Activated CD4-positive, alpha-beta memory T cell treated with anti-CD3 and anti-CD28 coated beads, Interleukin-2, amount 10 ng/mL, durations not matched to agents 7 days and 5 days (primary cell): ENCODE data around the gene NUDC. TPM values are rescaled to one million over a fixed set of nuclear protein-coding genes. Genes with fewer than 3 reads are reported as not detected.
A peak's percentile ranks its signal among the peaks of the same experiment; 100 is the strongest.

Experiments used
- CTCF ChIA-PET: fragments of 350-600 bp; sonication (Branson Sonifier 250); formaldehyde crosslinking; loops from one replicate; lab custom pipeline; 2021; ENCODE audit warnings: antibody characterized with exemption, inconsistent platforms; lab: Charles Lee
- POLR2A ChIA-PET: fragments of 350-600 bp; sonication (Branson Sonifier 250); formaldehyde crosslinking; loops from one replicate; lab custom pipeline; 2021; ENCODE audit warnings: antibody characterized with exemption; lab: Charles Lee
- DNase-seq: peaks from one replicate; pipeline ENCODE4 v3.0.0-alpha.2; 2020
- H3K27ac Mint-ChIP-seq: one replicate; pipeline ENCODE4 v1.8.0; 2021; ENCODE audit warnings: mild to moderate bottlenecking, mixed read lengths
- H3K27me3 Mint-ChIP-seq: one replicate; pipeline ENCODE4 v1.8.0; 2021; ENCODE audit warnings: mixed read lengths
- H3K36me3 Mint-ChIP-seq: one replicate; pipeline ENCODE4 v1.8.0; 2021; ENCODE audit warnings: low read depth, mixed read lengths
- H3K4me1 Mint-ChIP-seq: one replicate; pipeline ENCODE4 v1.8.0; 2021; ENCODE audit warnings: mixed read lengths
- H3K4me3 Mint-ChIP-seq: one replicate; pipeline ENCODE4 v1.8.0; 2021; ENCODE audit warnings: mild to moderate bottlenecking, mixed read lengths
- H3K9me3 Mint-ChIP-seq: one replicate; pipeline ENCODE4 v1.8.0; 2021; ENCODE audit warnings: mixed read lengths
- total RNA-seq, 2 experiments: library from RNA; stranded (reverse); gene quantifications; one replicate each; pipeline ENCODE4 v1.2.3, GENCODE V29; 2021

The NUDC gene
- total RNA-seq, 2 experiments from 2014 or later: 55.5 to 56.1 TPM

DNA sequence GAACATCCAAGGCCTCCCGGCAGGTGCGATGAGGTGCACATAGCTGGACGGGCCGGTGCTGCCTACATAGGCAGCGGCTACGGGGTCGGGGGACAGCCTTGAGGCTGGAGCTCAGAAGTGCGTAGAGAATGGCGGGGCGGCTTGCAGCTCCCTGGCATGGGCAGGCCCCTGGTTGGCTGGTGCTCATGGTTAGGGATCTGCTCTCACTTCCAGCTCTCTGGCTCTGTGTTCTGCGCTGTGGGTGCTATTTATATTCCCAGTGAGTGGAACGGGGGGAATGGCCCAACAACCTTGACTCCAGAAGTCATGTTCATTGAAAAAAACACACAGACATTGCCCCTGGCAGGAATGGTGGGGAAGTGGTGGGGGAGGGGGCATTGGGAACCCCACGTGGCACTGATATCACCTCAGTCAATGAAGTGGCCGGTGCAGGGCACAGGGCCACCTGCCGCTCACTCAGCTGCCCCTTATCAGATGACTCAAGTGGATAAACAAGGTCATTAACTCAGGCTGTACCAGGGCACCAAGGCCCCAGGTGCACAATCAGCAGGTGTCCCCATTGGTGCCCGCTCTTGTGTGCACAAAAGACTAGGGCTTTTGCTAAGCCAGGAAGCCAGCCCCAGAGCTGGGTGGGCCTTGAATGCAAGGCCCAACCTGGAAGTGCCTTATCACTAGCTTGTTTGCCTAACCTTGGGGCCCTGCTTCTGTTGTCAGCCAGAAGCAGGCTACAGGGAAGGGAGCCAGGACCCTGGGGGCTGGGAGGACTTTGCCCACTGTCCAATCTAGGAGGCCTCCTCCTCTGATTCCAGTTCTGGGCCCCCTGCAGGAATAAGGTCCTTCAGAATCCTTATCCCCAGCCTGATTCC, 7.6 kb upstream of the NUDC start, which contains the start of gene NR0B2:
Gene NR0B2, minus strand, starts transcription at position 222 of the 866 bp plus-strand sequence. Its CDS starts 35 bp downstream, at position 187.
- Mint-ChIP-seq H3K27ac (no peak within 1 kb of the TSS), H3K27me3 (peaks cover 5% of the 10 kb centered on the region), H3K4me3 (no peak within 1 kb of the TSS), H3K36me3 (no peaks in the 10 kb centered on the region), H3K4me1 (no peaks in the 10 kb centered on the region), H3K9me3 (no peaks in the 10 kb centered on the region)
- ChIA-PET POLR2A (interaction anchor here (1.4 to 2.0 kb wide), 3 partner anchors 10 to 24 kb away, joined by 3 to 7 read pairs (median 4); partner anchors contain the start of genes GPATCH3 and GPN2), CTCF (no interaction called here)
- DNase-seq: no peak

- ChIA-PET CTCF (interaction anchor here (0.6 kb wide), 1 partner anchor 47 kb away, joined by 3 read pairs; no protein-coding TSS in a partner anchor), POLR2A (interaction anchor here (1.4 to 2.5 kb wide), 2 partner anchors 14 to 15 kb away, joined by 4 to 7 read pairs; partner anchors contain the start of gene GPATCH3)
- Mint-ChIP-seq H3K36me3 (no peaks in the 10 kb centered on the region), H3K9me3 (no peaks in the 10 kb centered on the region), H3K27me3 (no peaks in the 10 kb centered on the region), H3K4me1 (peaks cover 3% of the 10 kb centered on the region), H3K4me3 (no peak overlapping the region), H3K27ac (no peak overlapping the region)
- no peak for DNase-seq
Observed at GRCh38 chr1:26915204-26915842, 6.2 kb upstream of the NUDC start.

- Mint-ChIP-seq H3K27me3 (no peaks in the 10 kb centered on the region), H3K27ac (peak overlapping the region; percentile 89), H3K9me3 (no peaks in the 10 kb centered on the region), H3K4me1 (peaks cover 40% of the 10 kb centered on the region), H3K36me3 (peaks cover 16% of the 10 kb centered on the region), H3K4me3 (peak overlapping the region; percentile 97)
- DNase-seq: no peak
- POLR2A ChIA-PET: interaction anchor here (1.0 to 2.9 kb wide), 8 partner anchors 13 to 445 kb away, joined by 3 to 34 read pairs (median 4); partner anchors contain the start of genes GPATCH3 and GPN2
- CTCF ChIA-PET: interaction anchor here (0.6 to 1.8 kb wide), 3 partner anchors 21 to 76 kb away, joined by 4 to 5 read pairs (median 4); partner anchors contain the start of gene GPATCH3
Observed at GRCh38 chr1:26921126-26921539, 410 bp upstream of the NUDC start.

DNA sequence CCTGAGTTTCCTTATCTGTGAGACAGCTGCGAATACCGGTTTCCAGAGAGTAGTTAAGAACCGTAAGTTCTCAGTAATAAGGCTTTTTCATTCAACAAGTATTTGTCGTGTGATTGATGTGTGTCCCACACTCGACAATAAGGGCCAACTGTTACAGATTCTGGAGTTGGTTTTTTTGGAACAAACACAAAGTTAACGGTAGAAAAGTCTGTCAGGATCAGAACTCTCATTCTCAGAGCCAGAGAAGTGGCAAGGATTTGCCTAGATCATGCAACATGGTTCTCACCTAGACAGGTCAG, 837 bp downstream of the NUDC start:
- peaks cover 43% of the 10 kb centered on the region for H3K4me1 Mint-ChIP-seq

DNA sequence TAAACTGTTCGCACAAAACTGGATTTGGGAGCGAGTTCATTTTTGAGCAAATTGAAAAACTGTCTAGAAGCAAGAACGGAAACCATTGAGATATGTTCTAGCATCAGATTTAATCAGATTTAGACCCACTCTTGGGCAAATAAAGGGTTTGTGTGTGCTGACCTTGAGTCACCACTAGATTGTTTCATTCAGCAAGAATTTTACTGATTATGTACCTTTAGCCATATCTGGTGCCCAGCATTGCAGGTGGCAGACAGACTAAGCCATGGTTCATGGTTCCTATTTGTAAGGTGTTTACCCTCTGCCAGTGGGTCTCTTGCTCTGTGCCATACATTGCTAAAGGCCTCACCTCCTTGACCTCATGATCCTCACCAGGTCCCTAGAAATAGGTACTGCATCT, 1.4 kb downstream of the NUDC start:
- Mint-ChIP-seq H3K36me3 (peaks cover 30% of the 10 kb centered on the region), H3K9me3 (no peaks in the 10 kb centered on the region), H3K27me3 (no peaks in the 10 kb centered on the region), H3K4me1 (peaks cover 43% of the 10 kb centered on the region), H3K27ac (peak overlapping the region; percentile 89), H3K4me3 (peak overlapping the region; percentile 97)
- POLR2A ChIA-PET: interaction anchor here (2.0 to 2.9 kb wide), 2 partner anchors 23 to 34 kb away, joined by 8 to 34 read pairs; partner anchors contain the start of genes GPATCH3 and GPN2
- no peak for DNase-seq
- CTCF ChIA-PET: no interaction called here

More for the DNA sequence above, 837 bp downstream of the NUDC start:
- ChIA-PET CTCF (no interaction called here), POLR2A (interaction anchor here (0.8 to 2.9 kb wide), 5 partner anchors 19 to 56 kb away, joined by 3 to 34 read pairs (median 5); partner anchors contain the start of genes GPATCH3 and GPN2)
- H3K36me3 Mint-ChIP-seq: peaks cover 26% of the 10 kb centered on the region
- DNase-seq: no peak
- peak overlapping the region; percentile 89 for H3K27ac Mint-ChIP-seq
- H3K4me3 Mint-ChIP-seq: peak overlapping the region; percentile 97
- no peaks in the 10 kb centered on the region for H3K27me3 Mint-ChIP-seq
- no peaks in the 10 kb centered on the region for H3K9me3 Mint-ChIP-seq

DNA sequence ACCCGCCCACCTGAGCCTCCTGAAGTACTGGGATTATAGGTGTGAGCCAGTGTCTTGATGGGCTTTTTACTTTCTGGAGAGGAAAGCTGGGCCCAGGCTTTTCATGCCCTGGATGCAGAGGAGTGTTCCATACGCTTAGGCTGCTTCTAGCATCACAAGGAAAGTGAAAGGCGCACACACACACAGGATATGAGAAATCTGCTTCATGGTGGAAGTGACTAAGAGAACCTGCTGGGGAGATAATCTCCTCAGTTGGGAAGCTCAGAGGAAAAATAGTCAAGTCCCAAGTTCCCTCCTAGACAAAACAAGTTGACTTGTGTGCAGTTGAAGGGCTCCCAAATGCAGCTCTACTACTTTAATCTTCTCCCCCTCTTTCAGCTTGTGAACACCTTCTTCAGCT, 2.2 kb downstream of the NUDC start:
- ChIA-PET CTCF (no interaction called here), POLR2A (interaction anchor here (1.0 to 2.0 kb wide), 2 partner anchors 10 to 35 kb away, joined by 3 to 8 read pairs; partner anchors contain the start of genes GPN2 and NR0B2)
- Mint-ChIP-seq H3K27me3 (no peaks in the 10 kb centered on the region), H3K36me3 (peaks cover 38% of the 10 kb centered on the region), H3K4me1 (peaks cover 43% of the 10 kb centered on the region), H3K4me3 (peak overlapping the region; percentile 97), H3K27ac (no peak overlapping the region), H3K9me3 (no peaks in the 10 kb centered on the region)
- no peak for DNase-seq

DNA sequence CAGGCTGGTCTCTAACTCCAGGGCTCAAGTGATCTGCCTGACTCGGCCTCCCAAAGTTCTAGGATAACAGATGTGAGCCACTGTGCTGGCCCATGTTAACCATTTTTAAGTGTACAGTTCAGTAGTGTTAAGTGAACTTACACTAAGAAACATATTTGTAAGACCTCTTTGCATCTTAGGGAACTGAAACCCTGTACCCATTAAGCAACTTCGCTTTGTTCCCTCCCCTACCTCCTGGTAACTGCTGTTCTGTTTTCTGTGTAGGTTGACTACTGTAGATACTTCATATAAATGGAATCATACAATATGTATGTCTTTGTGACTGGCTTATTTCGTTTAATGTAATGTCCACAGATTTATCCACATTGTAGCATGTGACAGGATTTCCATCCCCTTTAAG, 11.0 kb downstream of the NUDC start:
- no peak for DNase-seq
- H3K4me3 Mint-ChIP-seq: no peak overlapping the region
- ChIA-PET POLR2A (no interaction called here), CTCF (no interaction called here)
- H3K9me3 Mint-ChIP-seq: no peaks in the 10 kb centered on the region
- H3K36me3 Mint-ChIP-seq: peaks cover 48% of the 10 kb centered on the region
- H3K4me1 Mint-ChIP-seq: no peaks in the 10 kb centered on the region
- H3K27ac Mint-ChIP-seq: no peak overlapping the region
- H3K27me3 Mint-ChIP-seq: no peaks in the 10 kb centered on the region

DNA sequence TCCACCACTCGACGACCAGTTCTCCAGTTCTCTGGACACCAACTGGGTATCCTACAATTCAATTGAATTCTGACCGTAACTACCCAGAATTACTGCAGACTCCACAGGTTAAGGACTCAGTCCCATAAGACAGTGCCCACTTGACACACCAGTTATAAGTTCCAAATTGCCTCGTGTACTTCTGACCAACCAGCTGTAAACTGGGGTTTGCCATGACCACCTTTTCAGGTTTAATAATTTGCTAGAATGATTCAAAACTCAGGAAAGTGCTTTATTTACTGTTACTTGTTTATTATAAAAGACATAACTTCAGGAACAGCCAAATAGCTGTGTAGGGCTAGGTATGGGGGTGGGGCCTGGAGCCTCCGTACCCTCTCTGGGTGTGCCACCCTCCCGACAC, 15.3 kb downstream of the NUDC start:
- no peaks in the 10 kb centered on the region for H3K27me3 Mint-ChIP-seq
- H3K4me1 Mint-ChIP-seq: peaks cover 5% of the 10 kb centered on the region
- POLR2A ChIA-PET: interaction anchor here (0.7 kb wide), 1 partner anchor 9 kb away, joined by 3 read pairs; no protein-coding TSS in a partner anchor
- H3K4me3 Mint-ChIP-seq: no peak overlapping the region
- CTCF ChIA-PET: no interaction called here
- H3K27ac Mint-ChIP-seq: no peak overlapping the region
- DNase-seq: no peak
- peaks cover 36% of the 10 kb centered on the region for H3K36me3 Mint-ChIP-seq
- no peaks in the 10 kb centered on the region for H3K9me3 Mint-ChIP-seq

GRCh38 chr1:26938004-26938658, 16.6 kb downstream of the NUDC start:
- H3K27ac Mint-ChIP-seq: no peak overlapping the region
- POLR2A ChIA-PET: interaction anchor here (1.3 kb wide), 1 partner anchor 38 kb away, joined by 4 read pairs; the partner anchor contains the start of gene GPATCH3
- peaks cover 5% of the 10 kb centered on the region for H3K4me1 Mint-ChIP-seq
- no peaks in the 10 kb centered on the region for H3K9me3 Mint-ChIP-seq
- CTCF ChIA-PET: no interaction called here
- peaks cover 38% of the 10 kb centered on the region for H3K36me3 Mint-ChIP-seq
- no peak for DNase-seq
- no peak overlapping the region for H3K4me3 Mint-ChIP-seq
- no peaks in the 10 kb centered on the region for H3K27me3 Mint-ChIP-seq

DNA sequence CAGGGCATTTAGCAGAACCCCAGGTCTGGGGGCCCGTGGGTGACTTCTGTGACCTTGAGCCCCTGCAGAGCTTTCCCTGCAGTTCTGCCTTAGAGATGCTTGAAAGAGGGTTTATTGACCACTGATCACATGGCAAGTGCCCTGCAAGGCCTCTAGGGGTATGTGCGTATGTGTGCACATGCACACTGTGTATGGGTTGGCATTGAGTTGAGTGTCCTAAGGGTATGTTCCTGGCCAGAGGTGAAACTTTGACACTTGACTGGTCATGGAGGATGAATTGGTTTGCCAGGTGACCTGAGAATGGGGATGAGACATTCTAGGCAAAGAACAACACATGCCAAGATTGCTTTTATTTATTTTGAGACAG, 17.1 kb downstream of the NUDC start:
- Mint-ChIP-seq H3K9me3 (no peaks in the 10 kb centered on the region), H3K4me3 (no peak overlapping the region), H3K36me3 (peaks cover 42% of the 10 kb centered on the region), H3K27ac (no peak overlapping the region), H3K27me3 (no peaks in the 10 kb centered on the region), H3K4me1 (peaks cover 5% of the 10 kb centered on the region)
- CTCF ChIA-PET: no interaction called here
- POLR2A ChIA-PET: interaction anchor here (1.3 kb wide), 1 partner anchor 38 kb away, joined by 4 read pairs; the partner anchor contains the start of gene GPATCH3
- no peak for DNase-seq

- no peaks in the 10 kb centered on the region for H3K27me3 Mint-ChIP-seq
- peaks cover 5% of the 10 kb centered on the region for H3K4me1 Mint-ChIP-seq
- H3K27ac Mint-ChIP-seq: no peak overlapping the region
- CTCF ChIA-PET: interaction anchor here (1.0 kb wide), 1 partner anchor 12 kb away, joined by 4 read pairs; no protein-coding TSS in a partner anchor
- DNase-seq: no peak
- POLR2A ChIA-PET: no interaction called here
- H3K9me3 Mint-ChIP-seq: no peaks in the 10 kb centered on the region
- H3K4me3 Mint-ChIP-seq: no peak overlapping the region
- H3K36me3 Mint-ChIP-seq: peaks cover 48% of the 10 kb centered on the region
Observed at GRCh38 chr1:26941311-26941710, 19.8 kb downstream of the NUDC start.

- peaks cover 44% of the 10 kb centered on the region for H3K36me3 Mint-ChIP-seq
- peaks cover 5% of the 10 kb centered on the region for H3K4me1 Mint-ChIP-seq
- POLR2A ChIA-PET: interaction anchor here (0.6 kb wide), 1 partner anchor 125 kb away, joined by 3 read pairs; no protein-coding TSS in a partner anchor
- no peak overlapping the region for H3K4me3 Mint-ChIP-seq
- H3K27me3 Mint-ChIP-seq: no peaks in the 10 kb centered on the region
- CTCF ChIA-PET: interaction anchor here (0.6 kb wide), 1 partner anchor 344 kb away, joined by 4 read pairs; no protein-coding TSS in a partner anchor
- no peak for DNase-seq
- H3K9me3 Mint-ChIP-seq: no peaks in the 10 kb centered on the region
- H3K27ac Mint-ChIP-seq: no peak overlapping the region
Observed at GRCh38 chr1:26942656-26943055, 21.1 kb downstream of the NUDC start.
